T-helper 2 cell treated with Interferon-gamma antibody and Interleukin-4, amounts not matched to agents 100 ng/mL and 5 ng/mL, for 36 hours (primary cell): ENCODE results near the gene SFRP2. TPM values are rescaled to one million over a fixed set of nuclear protein-coding genes. Genes with fewer than 3 reads are reported as not detected.

Experiments
- intact Hi-C: fragments of 100-400 bp; cut with micrococcal nuclease; formaldehyde crosslinking; loops from one replicate; pipeline ENCODE4 v1.15.1; 2023
- total RNA-seq: library from RNA; stranded (reverse); gene quantifications from 2 replicates; pipeline ENCODE4 v1.2.3, GENCODE V29; 2022

SFRP2 gene, protein sequence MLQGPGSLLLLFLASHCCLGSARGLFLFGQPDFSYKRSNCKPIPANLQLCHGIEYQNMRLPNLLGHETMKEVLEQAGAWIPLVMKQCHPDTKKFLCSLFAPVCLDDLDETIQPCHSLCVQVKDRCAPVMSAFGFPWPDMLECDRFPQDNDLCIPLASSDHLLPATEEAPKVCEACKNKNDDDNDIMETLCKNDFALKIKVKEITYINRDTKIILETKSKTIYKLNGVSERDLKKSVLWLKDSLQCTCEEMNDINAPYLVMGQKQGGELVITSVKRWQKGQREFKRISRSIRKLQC
- not detected in 2 replicates for total RNA-seq

DNA sequence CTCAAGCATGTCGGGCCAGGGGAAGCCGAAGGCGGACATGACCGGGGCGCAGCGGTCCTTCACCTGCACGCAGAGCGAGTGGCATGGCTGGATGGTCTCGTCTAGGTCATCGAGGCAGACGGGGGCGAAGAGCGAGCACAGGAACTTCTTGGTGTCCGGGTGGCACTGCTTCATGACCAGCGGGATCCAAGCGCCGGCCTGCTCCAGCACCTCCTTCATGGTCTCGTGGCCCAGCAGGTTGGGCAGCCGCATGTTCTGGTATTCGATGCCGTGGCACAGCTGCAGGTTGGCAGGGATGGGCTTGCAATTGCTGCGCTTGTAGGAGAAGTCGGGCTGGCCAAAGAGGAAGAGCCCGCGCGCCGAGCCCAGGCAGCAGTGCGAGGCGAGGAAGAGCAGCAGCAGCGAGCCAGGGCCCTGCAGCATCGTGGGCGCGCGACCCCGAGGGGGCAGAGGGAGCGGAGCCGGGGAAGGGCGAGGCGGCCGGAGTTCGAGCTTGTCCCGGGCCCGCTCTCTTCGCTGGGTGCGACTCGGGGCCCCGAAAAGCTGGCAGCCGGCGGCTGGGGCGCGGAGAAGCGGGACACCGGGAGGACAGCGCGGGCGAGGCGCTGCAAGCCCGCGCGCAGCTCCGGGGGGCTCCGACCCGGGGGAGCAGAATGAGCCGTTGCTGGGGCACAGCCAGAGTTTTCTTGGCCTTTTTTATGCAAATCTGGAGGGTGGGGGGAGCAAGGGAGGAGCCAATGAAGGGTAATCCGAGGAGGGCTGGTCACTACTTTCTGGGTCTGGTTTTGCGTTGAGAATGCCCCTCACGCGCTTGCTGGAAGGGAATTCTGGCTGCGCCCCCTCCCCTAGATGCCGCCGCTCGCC, at the start of gene SFRP2:
SFRP2 (minus strand) TSS at position 671 of the 864 bp plus-strand sequence; CDS start at position 423, 248 bp downstream.
- intact Hi-C loops: loop anchor here (5.0 to 10.0 kb wide), 3 partner anchors 236 to 719 kb away; partner anchors contain the start of gene DCHS2

DNA sequence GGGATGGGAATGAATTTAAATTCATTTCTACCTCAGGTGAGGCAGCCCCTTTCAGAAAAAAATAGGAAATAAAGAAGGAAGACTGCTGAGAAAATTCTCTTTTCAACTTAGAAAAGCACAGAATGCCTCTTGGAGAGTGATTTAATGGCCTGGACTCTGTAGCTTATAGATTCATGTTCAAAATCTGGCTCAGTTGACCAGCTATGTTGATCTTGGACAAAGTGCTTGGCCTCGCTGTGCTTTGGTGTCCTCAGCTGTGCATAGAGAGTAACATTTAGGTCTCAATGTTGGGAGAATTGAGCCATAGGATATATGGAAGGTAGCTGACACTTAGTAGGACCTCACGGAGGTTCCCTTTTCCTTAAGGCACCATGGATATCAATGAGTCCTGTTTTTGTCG, 49.7 kb upstream of the SFRP2 start:
- intact Hi-C loops: no loop called here

DNA sequence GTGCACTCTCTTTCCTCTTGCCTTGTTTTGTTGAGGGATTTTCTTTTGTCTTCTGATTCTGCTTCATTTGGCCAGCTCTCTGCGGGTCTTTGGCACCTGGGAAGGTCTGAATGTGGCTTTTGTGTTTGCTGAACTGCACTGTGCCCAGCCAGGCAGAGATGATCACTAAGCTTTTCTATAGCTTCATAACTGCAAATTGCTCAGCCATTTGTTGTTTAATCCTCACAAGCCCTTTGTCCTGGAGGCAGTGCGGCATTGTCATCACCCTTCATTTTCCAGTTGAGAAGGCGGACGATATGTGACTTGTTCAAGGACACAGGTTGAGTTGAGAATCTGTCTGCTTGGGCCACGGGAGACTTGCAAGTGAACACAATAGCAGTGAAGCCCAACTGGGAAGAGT, 46.0 kb upstream of the SFRP2 start:
- intact Hi-C loops: no loop called here

DNA sequence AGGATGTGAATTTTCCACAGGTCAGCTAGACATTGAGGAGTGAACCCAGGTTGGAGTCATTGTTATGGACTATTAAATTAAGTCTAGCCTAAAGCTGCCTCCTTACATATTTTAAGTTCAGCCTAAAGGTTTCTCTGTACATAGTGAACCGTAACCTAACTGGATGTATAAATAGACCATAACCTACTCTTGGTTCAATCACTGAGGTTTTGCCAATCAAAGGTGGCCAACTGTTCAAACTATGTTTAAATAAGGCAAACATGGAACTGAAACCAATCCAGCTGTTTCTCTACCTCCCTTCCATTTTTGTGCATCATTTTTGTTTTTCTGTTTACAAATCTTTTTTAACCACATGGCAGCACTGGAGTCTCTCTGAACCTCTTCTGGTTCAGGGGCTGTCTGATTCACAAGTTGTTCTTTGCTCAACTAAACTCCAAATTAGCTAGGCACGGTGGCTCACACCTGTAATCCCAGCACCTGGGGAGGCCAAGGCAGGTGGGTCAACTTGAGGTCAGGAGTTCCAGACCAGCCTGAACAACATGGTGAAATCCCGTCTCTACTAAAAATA, 43.9 kb upstream of the SFRP2 start:
- intact Hi-C loops: no loop called here

DNA sequence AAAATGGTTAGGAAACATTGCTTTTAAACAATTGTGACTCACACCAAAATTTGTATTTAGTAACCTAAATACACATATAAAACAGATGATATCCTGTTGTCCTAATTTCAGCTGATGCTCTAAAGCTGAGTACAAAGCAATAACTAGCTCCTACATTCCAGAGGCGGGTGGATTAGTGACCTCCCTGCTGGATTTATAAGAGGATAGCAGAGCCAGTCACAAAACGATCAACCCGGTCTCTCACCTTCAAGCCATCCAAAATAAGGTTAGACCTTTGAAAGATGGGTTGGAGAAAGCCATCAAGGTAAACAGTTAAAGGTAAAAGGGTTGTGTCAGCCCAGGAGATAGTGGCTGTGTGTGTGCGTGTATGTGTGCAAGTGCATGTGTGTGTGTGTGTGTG, 43.2 kb upstream of the SFRP2 start:
- intact Hi-C loops: no loop called here

DNA sequence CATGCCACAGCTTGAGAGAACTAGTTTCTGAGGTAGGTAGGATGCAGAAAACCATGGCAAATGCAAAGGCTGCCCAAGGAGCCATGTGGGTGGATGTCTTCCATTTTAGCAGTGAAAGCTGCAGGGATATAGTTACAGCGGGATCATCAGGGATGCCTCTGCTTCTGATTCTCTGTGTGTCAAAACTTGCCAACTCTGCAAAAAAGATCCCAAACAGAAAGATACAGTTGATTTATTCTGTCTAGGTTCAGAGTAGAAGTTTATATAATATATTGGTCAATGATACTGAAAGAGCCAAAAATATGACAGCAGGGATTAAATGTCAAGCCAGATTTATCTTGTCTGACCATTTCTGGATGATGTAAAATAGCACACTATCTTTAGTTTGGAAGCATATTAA, 42.4 kb upstream of the SFRP2 start:
- intact Hi-C loops: no loop called here

DNA sequence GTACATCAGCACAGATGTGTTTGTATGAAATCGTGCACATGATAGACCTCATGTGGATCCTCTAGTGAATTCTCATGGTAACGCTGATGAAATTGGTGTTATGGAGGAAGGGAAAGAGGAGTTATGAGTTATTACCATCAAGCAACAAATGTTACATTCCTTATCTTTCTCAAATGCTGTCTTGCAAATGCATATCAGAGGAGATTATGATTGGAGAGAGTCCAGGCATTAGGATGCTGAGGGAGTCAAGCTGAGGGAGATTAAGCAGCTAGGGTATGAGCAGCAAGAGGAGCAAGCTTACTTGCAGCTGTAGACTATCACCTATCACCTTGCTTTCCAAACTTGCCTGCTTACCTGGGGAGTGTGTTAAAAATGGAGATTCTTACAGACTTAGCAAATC, 36.8 kb upstream of the SFRP2 start:
- intact Hi-C loops: no loop called here

DNA sequence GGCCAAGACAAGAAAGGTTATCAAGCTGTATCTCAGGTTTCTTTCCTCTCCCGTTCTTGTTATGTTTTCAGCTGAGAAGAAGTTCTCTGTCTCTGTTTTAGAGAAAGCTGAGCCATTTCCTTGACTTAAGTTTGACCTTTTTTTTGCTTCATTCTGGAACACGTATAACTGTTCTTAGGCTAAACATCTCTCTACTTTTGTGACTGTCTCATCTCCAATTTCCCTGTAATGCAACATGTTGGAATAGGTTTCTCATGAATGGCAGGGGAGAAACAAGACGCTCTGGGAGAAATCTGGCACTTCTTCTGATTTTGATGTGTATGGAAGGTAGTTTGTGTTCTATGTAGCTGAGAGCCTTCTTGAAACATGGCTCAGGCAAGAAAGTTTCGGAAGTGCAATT, 36.2 kb upstream of the SFRP2 start:
- intact Hi-C loops: no loop called here

DNA sequence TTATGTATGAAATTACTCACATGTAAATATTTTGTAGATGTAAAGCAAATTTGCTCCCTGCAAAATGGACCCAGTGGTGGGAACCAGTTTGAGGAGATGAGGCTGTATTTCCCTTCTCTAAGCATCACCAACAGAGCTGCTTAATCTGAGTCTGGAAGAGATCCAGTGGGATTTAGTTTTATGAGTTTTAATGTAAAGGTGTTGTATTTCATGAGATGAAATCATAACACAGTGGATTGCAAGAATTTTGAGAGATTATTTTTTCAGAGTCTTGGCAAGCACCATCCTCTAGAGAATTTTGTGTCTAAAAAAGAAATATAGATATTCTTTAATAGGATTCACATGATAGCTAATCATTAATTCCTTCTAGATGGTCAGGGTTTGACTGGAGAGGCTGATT, 35.6 kb upstream of the SFRP2 start:
- intact Hi-C loops: no loop called here

DNA sequence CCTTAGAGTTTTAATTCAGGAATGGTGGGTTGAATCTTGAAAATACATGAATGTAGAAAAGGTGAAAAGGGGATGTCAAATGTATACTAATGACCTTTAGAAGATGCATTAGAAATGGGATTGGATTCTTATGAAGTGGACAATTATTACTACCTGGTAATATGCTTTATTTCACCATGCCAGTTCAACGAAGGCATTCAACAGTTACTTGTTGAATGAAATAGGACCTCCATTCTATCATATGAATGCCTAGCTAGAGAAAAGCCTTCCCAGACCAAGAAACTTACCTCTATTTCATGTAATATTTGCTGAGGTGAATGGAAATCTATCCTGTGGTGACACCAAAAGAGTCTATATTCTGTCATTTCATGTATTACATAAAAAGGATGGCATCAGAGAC, 34.6 kb upstream of the SFRP2 start:
- intact Hi-C loops: no loop called here

DNA sequence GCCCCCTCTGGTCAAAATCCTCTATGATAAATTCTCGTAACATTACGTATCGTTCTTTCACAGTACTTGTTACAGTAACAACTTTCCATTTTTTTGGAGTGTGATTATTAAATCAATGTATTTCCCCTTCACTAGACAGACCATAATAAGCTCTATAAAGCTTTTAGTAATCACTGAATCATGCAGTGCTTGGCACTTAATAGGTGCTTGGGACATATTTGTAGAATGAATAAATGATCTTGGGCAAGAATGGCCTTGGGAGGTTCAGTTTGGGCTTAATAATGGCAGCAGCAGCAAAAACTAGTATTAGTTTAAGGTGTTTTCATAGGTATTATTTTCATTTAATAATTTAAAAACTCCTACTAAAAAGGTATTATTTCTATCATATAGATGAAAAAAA, 33.4 kb upstream of the SFRP2 start:
- intact Hi-C loops: no loop called here

DNA sequence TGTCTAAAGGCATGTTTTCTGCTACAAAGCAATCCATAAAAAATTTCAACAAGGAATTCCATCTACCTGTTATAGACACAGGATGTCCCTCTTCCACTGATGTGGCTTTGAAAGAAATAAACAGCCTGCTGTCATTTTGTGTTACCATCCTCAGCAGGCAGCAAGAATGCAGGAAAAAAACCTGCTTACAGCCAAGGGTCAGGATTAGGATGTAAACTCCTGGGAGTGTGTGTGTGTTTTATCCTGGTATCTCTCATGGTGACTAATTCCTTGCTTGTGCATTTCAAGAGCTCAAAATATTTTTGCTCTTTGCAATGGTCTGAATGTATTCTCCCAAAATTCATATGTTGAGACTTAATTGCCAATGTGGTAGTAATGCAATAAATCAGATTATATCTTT, 28.6 kb upstream of the SFRP2 start:
- intact Hi-C loops: no loop called here

DNA sequence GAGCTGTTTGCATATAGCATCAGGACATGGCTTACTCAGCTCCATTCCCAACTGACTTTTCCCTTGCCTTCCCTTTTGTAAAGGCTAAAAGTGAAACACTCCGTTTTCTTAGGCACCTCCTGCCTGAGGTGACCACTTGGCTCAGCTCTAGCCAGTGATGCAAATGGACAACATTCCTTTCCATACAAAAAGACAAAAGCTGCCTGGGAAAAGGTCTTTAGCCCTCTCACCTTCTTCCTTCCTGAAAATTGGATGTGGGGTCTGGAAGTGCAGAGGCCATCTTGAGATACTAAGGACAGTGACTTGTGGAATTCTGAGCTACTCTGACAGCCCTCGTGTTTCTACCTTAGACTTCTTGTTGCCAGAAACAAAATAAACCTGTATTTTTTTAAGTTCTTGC, 27.7 kb upstream of the SFRP2 start:
- intact Hi-C loops: no loop called here

DNA sequence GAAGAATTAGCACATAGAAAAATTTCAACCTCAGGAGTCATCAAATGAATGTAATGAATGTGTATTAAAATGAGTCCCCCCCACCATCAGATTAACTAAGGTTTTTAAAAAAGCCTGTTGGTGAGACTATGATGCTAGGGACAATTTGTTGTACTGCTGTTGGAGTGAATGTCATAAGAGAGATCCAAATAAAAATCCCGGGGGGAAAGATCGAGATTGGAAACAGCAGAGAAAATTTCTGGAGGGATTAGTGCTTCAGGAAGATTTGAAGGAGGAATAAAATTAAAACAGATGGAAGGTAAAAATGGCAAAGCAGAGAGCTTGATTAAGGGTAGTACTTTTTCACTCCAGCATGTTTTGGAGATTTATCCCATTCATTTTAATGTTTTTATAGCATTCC, 25.9 kb upstream of the SFRP2 start:
- intact Hi-C loops: no loop called here

DNA sequence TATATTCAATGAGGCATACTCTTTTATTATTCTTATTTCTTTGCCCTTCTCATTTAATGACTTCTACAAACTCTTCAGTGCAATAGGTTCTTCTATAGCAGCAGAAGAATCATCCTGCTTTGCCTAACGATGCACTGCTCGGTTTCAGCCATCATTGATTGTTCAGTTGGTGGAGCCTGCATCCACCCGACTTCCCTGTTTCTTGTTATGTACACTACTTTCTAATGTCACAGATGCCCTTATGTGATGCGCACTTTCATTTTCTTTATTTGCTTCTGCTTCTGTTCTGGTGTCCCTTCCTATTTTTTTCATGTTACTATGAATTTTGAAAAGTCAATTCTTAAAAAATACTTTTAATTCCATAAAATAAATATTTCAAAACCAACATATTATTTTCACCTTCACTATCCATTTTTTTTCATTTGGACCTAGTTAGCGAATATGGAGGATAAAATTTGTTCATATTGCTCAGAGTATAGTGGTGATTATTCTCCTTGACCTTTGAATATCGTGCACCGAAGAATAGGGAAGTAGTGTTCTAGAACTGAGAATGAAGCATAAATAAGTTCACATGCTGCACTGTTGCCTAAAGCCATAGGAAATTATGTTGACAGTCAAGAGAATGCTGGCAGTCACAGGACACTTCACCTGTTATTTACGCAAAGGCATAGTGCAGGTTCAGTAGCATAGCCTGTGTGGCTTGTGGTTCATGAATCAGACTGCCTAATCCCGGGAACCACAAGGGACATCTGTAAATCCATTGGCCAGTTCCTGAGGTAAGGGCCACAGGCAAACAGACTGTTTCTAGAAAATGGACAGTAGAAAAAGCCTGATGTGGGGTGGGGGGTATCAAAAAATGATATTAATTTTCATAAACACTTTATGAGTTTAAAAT, 21.3 kb upstream of the SFRP2 start:
- intact Hi-C loops: no loop called here

DNA sequence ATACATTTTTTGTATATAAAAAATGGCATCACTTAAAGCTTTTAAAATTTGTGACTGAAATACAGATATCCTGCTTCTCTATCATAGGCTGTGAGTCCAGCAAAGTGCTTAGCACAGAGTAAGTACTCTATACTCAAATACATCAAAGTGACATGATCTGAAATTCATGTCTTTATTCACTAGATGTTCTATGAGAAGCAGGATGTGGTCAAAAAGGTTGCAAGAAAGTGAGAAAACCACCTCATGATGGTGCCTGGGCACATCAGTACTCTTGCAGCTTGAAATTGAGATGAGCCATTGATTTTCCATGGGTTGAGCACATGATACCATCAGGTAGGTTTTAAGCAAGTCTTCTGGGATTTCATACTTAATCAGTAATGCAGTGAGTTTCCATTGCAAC, 20.4 kb upstream of the SFRP2 start:
- intact Hi-C loops: no loop called here

DNA sequence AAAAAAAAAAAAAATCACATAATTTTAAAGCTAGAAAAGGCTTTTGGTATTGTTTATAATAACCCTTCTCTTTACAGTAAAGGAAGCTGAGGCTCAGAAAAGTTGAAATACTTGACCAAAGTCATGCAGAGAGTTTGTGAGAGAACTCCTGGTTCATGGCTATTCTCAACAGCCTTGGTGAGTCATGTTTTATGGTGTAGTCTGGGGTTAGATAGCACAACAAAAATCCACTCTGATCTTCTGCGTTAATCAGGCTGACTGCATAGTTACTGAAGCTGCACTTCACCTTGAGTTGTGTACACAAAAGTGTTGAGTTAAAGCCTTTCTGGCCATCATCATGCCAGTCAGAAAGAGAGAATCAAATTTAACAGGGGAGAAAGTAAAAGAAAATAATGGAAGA, 19.3 kb upstream of the SFRP2 start:
- intact Hi-C loops: no loop called here

DNA sequence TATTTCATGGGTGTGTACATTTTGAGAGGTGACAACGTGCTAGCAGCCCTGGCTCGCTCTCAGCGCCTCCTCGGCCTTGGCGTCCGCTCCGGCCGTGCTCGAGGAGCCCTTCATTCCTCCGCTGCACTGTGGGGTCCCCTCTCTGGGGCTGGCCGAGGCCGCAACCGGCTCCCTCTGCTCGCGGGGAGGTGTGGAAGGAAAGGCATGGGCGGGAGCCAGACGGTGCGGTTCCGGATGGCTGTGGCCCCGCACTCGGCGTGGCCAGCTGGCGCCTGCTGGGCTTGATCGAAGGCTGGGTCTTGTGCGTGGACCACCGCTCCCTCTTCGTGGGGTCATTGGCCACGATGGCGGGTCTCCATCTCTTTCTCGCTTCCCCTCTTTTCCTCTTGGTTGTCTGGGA, 17.2 kb upstream of the SFRP2 start:
- intact Hi-C loops: no loop called here

DNA sequence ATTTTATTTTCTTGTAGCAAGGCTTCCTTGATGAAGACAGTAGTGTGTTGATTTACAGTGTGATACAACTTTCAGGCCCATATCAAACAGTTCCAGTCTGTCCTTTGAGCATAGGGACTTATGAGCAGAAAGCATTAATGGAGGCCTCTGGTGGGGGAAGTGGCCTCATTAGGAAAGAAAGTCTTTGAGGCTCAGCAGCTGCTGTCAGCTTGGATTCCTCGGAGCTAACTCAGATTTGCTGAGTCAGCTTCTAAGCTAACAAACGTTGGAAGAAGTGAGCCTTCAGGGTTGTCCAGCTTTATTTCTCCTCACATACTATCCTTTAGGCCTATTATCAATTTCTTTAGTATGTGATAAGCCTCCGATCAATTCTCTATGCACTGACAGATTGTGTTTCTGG, 15.8 kb upstream of the SFRP2 start:
- intact Hi-C loops: no loop called here

DNA sequence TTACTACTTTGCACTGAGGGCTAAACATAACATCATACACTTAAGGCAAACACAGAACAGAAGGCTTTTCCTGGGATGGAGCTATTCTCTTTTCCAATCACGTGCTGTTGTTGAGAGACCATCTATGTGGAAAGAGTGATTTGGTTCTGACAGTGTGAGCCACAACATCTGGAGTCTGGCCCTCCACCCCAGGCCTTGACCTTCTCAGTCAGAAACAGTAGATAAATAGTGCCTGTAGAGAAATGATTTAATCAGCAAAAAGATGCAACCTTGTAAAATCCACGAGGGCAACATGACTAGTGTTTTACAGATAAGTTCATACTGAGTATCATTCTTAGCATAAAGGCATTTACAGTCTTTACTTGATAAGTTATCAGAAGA, 10.8 kb upstream of the SFRP2 start:
- intact Hi-C loops: no loop called here

DNA sequence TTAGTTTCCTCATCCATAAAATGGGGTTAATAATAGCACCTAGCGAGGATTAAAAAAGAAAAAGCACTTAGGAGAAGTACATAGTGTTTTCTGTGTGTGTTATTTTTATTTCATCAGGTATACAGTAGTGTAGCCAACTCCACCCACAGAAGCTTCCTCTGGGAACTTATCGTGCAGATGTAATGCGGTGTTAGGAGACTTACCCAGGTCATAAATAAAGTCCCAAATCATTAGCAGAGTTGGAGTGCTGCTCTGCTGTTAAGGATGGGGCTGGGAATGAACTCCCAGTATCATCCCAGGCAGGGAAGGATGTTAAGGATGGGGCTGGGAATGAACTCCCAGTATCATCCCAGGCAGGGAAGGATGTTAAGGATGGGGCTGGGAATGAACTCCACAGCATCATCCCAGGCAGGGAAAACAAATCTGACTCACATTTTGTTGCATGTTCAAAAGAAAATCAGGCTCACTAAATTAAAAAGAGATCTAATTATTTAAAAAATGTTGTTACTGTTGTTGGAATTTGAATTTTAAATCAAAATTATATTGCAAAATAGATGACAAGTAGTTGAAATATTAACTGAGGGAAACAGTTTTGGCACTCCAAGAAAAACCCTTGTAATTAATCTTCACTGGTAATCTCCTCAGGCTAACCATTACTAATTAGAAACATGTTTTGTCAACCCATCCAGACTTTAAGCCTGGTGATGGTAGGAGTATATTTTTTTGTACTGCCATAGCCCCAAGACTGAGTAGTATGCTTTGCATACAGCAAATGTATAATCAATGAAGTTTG, 10.2 kb upstream of the SFRP2 start:
- intact Hi-C loops: no loop called here
